ENCODE data around the gene ESCO1.

ESCO1 gene

GRCh38 chr18:21559195-21559594, 41.3 kb downstream of the ESCO1 start:
- H3K27me3 ChIP-seq (ENCODE audit: insufficient read depth, low read length): no peaks in the 10 kb centered on the region
- H3K4me1 ChIP-seq (ENCODE audit: insufficient read depth, low read length): no peaks in the 10 kb centered on the region
- H3K4me3 ChIP-seq (ENCODE audit: low read length): no peak overlapping the region
- no peak overlapping the region for H3K27ac ChIP-seq (ENCODE audit: low read length)
- H3K36me3 ChIP-seq (ENCODE audit: insufficient read depth, low read depth, low read length): peaks cover 64% of the 10 kb centered on the region
- no peak overlapping the region for H3K9ac ChIP-seq (ENCODE audit: low read depth, low read length)
- no peaks in the 10 kb centered on the region for H3K9me3 ChIP-seq (ENCODE audit: insufficient read depth, low read depth, low read length)

GRCh38 chr18:21557607-21558253, 42.8 kb downstream of the ESCO1 start:
- no peaks in the 10 kb centered on the region for H3K9me3 ChIP-seq (ENCODE audit: insufficient read depth, low read depth, low read length)
- H3K27ac ChIP-seq (ENCODE audit: low read length): no peak overlapping the region
- H3K4me1 ChIP-seq (ENCODE audit: insufficient read depth, low read length): no peaks in the 10 kb centered on the region
- H3K36me3 ChIP-seq (ENCODE audit: insufficient read depth, low read depth, low read length): peaks cover 56% of the 10 kb centered on the region
- no peak overlapping the region for H3K9ac ChIP-seq (ENCODE audit: low read depth, low read length)
- no peaks in the 10 kb centered on the region for H3K27me3 ChIP-seq (ENCODE audit: insufficient read depth, low read length)
- H3K4me3 ChIP-seq (ENCODE audit: low read length): no peak overlapping the region

DNA sequence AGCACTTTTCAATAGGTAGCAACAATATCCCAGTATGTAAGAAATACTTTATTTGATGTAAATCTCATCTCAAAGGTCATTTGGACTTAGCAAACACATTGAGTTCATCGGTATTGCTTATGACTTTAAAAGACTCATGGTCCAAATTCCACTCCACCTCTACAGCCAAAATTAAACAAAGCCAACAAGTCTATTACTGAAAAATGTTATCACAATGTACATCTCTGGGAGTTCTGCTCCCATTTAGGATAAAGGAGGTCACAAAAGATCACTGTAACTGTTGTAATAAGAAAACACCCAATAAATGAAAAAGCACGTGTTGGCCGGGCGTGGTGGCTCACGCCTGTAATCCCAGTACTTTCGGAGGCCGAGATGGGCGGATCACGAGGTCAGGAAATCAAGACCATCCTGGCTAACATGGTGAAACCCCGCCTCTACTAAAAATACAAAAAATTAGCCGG, 50.0 kb downstream of the ESCO1 start:
- H3K9me3 ChIP-seq (ENCODE audit: insufficient read depth, low read depth, low read length): no peaks in the 10 kb centered on the region
- H3K4me1 ChIP-seq (ENCODE audit: insufficient read depth, low read length): no peaks in the 10 kb centered on the region
- no peak overlapping the region for H3K9ac ChIP-seq (ENCODE audit: low read depth, low read length)
- H3K27me3 ChIP-seq (ENCODE audit: insufficient read depth, low read length): no peaks in the 10 kb centered on the region
- H3K27ac ChIP-seq (ENCODE audit: low read length): no peak overlapping the region
- peaks cover 36% of the 10 kb centered on the region for H3K36me3 ChIP-seq (ENCODE audit: insufficient read depth, low read depth, low read length)
- H3K4me3 ChIP-seq (ENCODE audit: low read length): no peak overlapping the region

DNA sequence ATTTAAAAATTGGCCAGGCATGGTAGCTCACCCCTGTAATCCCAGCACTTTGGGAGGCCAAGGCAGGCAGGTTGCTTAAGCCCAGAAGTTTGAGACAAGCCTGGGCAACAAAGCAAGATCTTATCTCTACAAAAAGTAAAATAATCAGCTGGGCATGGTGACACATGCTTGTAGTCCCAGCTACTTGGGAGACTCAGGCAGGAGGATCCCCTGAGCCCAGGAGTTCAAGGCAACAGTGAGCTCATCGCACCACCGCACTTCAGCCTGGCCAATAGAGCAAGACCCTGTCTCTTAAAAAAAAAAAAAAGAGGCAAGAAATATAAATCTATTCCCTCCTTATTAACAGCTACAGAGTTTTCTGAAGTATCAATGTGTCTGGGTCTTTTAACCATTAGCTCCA, 51.9 kb downstream of the ESCO1 start:
- Histone ChIP-seq H3K9me3 (ENCODE audit: insufficient read depth, low read depth, low read length) (no peaks in the 10 kb centered on the region), H3K27me3 (ENCODE audit: insufficient read depth, low read length) (no peaks in the 10 kb centered on the region), H3K27ac (ENCODE audit: low read length) (no peak overlapping the region), H3K4me3 (ENCODE audit: low read length) (no peak overlapping the region), H3K4me1 (ENCODE audit: insufficient read depth, low read length) (no peaks in the 10 kb centered on the region), H3K36me3 (ENCODE audit: insufficient read depth, low read depth, low read length) (peaks cover 36% of the 10 kb centered on the region), H3K9ac (ENCODE audit: low read depth, low read length) (no peak overlapping the region)

- H3K9ac ChIP-seq (ENCODE audit: low read depth, low read length): no peak overlapping the region
- H3K9me3 ChIP-seq (ENCODE audit: insufficient read depth, low read depth, low read length): no peaks in the 10 kb centered on the region
- H3K4me3 ChIP-seq (ENCODE audit: low read length): no peak overlapping the region
- no peak overlapping the region for H3K27ac ChIP-seq (ENCODE audit: low read length)
- H3K27me3 ChIP-seq (ENCODE audit: insufficient read depth, low read length): no peaks in the 10 kb centered on the region
- H3K36me3 ChIP-seq (ENCODE audit: insufficient read depth, low read depth, low read length): peaks cover 25% of the 10 kb centered on the region
- no peaks in the 10 kb centered on the region for H3K4me1 ChIP-seq (ENCODE audit: insufficient read depth, low read length)
Observed at GRCh38 chr18:21546423-21546822, 54.1 kb downstream of the ESCO1 start.

- no peaks in the 10 kb centered on the region for H3K9me3 ChIP-seq (ENCODE audit: insufficient read depth, low read depth, low read length)
- H3K36me3 ChIP-seq (ENCODE audit: insufficient read depth, low read depth, low read length): peaks cover 61% of the 10 kb centered on the region
- H3K9ac ChIP-seq (ENCODE audit: low read depth, low read length): no peak overlapping the region
- H3K27me3 ChIP-seq (ENCODE audit: insufficient read depth, low read length): no peaks in the 10 kb centered on the region
- H3K4me1 ChIP-seq (ENCODE audit: insufficient read depth, low read length): no peaks in the 10 kb centered on the region
- H3K27ac ChIP-seq (ENCODE audit: low read length): no peak overlapping the region
- H3K4me3 ChIP-seq (ENCODE audit: low read length): no peak overlapping the region
Observed at GRCh38 chr18:21538230-21538629, 62.3 kb downstream of the ESCO1 start.

DNA sequence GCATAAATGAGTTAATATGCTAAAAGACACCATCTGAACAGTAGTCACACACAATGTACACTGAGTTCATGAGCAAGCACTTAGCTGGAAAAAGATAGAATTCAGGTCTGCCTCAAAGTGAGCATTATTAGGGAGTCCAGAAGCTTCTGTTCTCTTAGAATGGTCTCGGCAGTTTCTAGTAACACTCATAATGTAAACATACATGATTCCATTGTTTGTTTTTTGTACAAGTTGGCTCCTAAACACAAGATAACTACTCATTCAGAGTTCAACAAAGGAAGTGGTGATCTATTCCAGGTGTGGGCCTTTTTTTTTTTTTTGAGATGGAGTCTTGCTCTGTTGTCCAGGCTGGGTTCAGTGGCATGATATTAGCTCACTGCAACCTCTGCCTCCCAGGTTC, 66.2 kb downstream of the ESCO1 start:
- H3K27ac ChIP-seq (ENCODE audit: low read length): no peak overlapping the region
- no peaks in the 10 kb centered on the region for H3K9me3 ChIP-seq (ENCODE audit: insufficient read depth, low read depth, low read length)
- no peak overlapping the region for H3K9ac ChIP-seq (ENCODE audit: low read depth, low read length)
- H3K27me3 ChIP-seq (ENCODE audit: insufficient read depth, low read length): no peaks in the 10 kb centered on the region
- no peaks in the 10 kb centered on the region for H3K4me1 ChIP-seq (ENCODE audit: insufficient read depth, low read length)
- H3K36me3 ChIP-seq (ENCODE audit: insufficient read depth, low read depth, low read length): peaks cover 83% of the 10 kb centered on the region
- no peak overlapping the region for H3K4me3 ChIP-seq (ENCODE audit: low read length)

GRCh38 chr18:21526463-21526862, 74.0 kb downstream of the ESCO1 start:
- no peaks in the 10 kb centered on the region for H3K9me3 ChIP-seq (ENCODE audit: insufficient read depth, low read depth, low read length)
- H3K4me3 ChIP-seq (ENCODE audit: low read length): no peak overlapping the region
- no peaks in the 10 kb centered on the region for H3K27me3 ChIP-seq (ENCODE audit: insufficient read depth, low read length)
- H3K9ac ChIP-seq (ENCODE audit: low read depth, low read length): no peak overlapping the region
- H3K4me1 ChIP-seq (ENCODE audit: insufficient read depth, low read length): no peaks in the 10 kb centered on the region
- peaks cover 77% of the 10 kb centered on the region for H3K36me3 ChIP-seq (ENCODE audit: insufficient read depth, low read depth, low read length)
- no peak overlapping the region for H3K27ac ChIP-seq (ENCODE audit: low read length)

DNA sequence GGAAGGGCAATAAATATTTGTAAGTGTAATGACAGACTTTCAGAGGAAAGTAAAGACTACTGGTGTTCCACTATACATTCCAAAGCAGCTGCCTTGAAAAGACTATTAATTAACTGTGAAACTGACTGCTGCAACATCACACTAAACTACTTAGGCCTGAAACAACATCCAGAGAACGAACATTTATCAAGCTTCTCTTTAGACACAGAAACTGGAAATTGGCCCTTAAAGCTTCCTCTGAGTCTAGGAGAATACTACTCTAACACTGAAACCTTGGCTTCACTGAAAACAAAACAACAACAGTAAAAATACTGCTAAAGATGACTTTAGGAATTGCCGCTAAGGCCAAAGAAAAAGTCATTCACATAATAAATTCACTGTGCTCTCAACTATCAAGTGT, 74.6 kb downstream of the ESCO1 start:
- H3K9me3 ChIP-seq (ENCODE audit: insufficient read depth, low read depth, low read length): no peaks in the 10 kb centered on the region
- no peaks in the 10 kb centered on the region for H3K4me1 ChIP-seq (ENCODE audit: insufficient read depth, low read length)
- H3K27ac ChIP-seq (ENCODE audit: low read length): no peak overlapping the region
- H3K4me3 ChIP-seq (ENCODE audit: low read length): no peak overlapping the region
- peaks cover 72% of the 10 kb centered on the region for H3K36me3 ChIP-seq (ENCODE audit: insufficient read depth, low read depth, low read length)
- no peaks in the 10 kb centered on the region for H3K27me3 ChIP-seq (ENCODE audit: insufficient read depth, low read length)
- H3K9ac ChIP-seq (ENCODE audit: low read depth, low read length): no peak overlapping the region

- no peak overlapping the region for H3K27ac ChIP-seq (ENCODE audit: low read length)
- no peak overlapping the region for H3K9ac ChIP-seq (ENCODE audit: low read depth, low read length)
- no peaks in the 10 kb centered on the region for H3K9me3 ChIP-seq (ENCODE audit: insufficient read depth, low read depth, low read length)
- no peaks in the 10 kb centered on the region for H3K4me1 ChIP-seq (ENCODE audit: insufficient read depth, low read length)
- H3K27me3 ChIP-seq (ENCODE audit: insufficient read depth, low read length): no peaks in the 10 kb centered on the region
- peaks cover 72% of the 10 kb centered on the region for H3K36me3 ChIP-seq (ENCODE audit: insufficient read depth, low read depth, low read length)
- H3K4me3 ChIP-seq (ENCODE audit: low read length): no peak overlapping the region
Observed at GRCh38 chr18:21522530-21522929, 78.0 kb downstream of the ESCO1 start.

- Histone ChIP-seq H3K36me3 (ENCODE audit: insufficient read depth, low read depth, low read length) (peaks cover 30% of the 10 kb centered on the region), H3K4me3 (ENCODE audit: low read length) (no peak overlapping the region), H3K9me3 (ENCODE audit: insufficient read depth, low read depth, low read length) (no peaks in the 10 kb centered on the region), H3K9ac (ENCODE audit: low read depth, low read length) (no peak overlapping the region), H3K27ac (ENCODE audit: low read length) (no peak overlapping the region), H3K27me3 (ENCODE audit: insufficient read depth, low read length) (no peaks in the 10 kb centered on the region), H3K4me1 (ENCODE audit: insufficient read depth, low read length) (no peaks in the 10 kb centered on the region)
Observed at GRCh38 chr18:21513741-21514140, 86.8 kb downstream of the ESCO1 start.

GRCh38 chr18:21513292-21513691, 87.2 kb downstream of the ESCO1 start:
- H3K36me3 ChIP-seq (ENCODE audit: insufficient read depth, low read depth, low read length): peaks cover 25% of the 10 kb centered on the region
- H3K9me3 ChIP-seq (ENCODE audit: insufficient read depth, low read depth, low read length): no peaks in the 10 kb centered on the region
- no peaks in the 10 kb centered on the region for H3K27me3 ChIP-seq (ENCODE audit: insufficient read depth, low read length)
- H3K4me3 ChIP-seq (ENCODE audit: low read length): no peak overlapping the region
- no peak overlapping the region for H3K9ac ChIP-seq (ENCODE audit: low read depth, low read length)
- no peaks in the 10 kb centered on the region for H3K4me1 ChIP-seq (ENCODE audit: insufficient read depth, low read length)
- H3K27ac ChIP-seq (ENCODE audit: low read length): no peak overlapping the region

Data from iPS-20b (cell line).